ENCODE results near the gene HOXB7. TPM values are rescaled to one million over a fixed set of nuclear protein-coding genes. Genes with fewer than 3 reads are reported as not detected.

The HOXB7 gene
- total and polyA plus RNA-seq, 8 donors = 0.35 to 1.3 (median 0.70) TPM; not detected in 2

DNA sequence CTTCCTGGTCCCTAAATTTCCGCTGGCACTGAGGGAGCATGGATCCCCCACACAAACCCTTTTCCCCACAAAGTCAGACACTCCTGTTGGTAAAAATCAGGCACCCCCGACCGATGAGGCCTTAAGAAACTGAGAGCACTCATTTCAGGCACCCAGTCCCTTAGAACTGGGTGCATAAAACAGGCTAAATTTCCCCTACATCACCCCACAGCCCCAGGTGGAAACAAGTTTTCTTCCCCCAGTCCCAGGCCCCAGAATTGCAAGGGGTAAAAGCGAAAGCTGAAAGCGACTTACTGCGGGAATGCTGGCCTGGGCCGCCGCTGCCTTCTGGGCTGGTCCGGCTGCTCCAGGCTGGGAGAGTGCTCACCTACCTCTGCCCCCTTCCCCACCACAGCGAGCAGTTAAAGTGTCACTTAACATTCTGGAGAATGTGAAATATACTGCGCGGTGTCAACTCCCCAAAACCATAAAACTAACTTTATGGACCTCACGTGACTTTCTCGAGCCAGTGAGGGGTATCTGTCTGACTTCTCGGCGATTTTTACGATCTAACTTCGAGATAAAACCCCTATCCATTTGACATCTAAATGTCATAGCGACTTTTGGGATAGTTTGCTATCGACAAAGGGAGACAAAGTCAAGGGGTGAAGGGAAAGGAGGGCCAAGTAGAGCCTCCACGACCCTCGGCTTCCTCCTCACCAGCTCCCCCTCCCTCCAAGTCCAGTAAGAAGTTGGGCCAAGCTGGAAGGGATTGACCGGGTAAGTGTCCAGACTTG, 20.8 kb downstream of the HOXB7 start, which contains the start of gene HOXB3:
HOXB3 (minus strand) TSS at position 411 of the 776 bp plus-strand sequence. CDS start 37,767 bp downstream, outside the sequence.
- peaks cover 5 to 63% (median 10%) of the 10 kb centered on the region in 4 donors for H3K27me3 ChIP-seq
- DNase-seq (no peak), FAIRE-seq (no peak)

GRCh38 chr17:48589060-48589830, 21.6 kb downstream of the HOXB7 start:
- Histone ChIP-seq H3K27me3 (peaks cover 5 to 60% (median 10%) of the 10 kb centered on the region in 4 donors), H3K4me1 (peaks cover 0 to 7% (median 6%) of the 10 kb centered on the region in 3 donors), H3K4me3 (no peak overlapping the region), H3K36me3 (no peaks in the 10 kb centered on the region), H3K9me3 (no peaks in the 10 kb centered on the region), H3K27ac (no peak overlapping the region)
- no peak for TF ChIP-seq CTCF (IDR thresholded peaks at IDR 0.05)
- ATAC-seq (no peak), DNase-seq (no peak), FAIRE-seq (no peak)
- WGBS, 2 donors = 17% methylated on average over 10 of the region's 10 CpGs
- intact Hi-C loops (cut with DNase I) = no loop called here

More for the DNA sequence above, 20.8 kb downstream of the HOXB7 start, which contains the start of gene HOXB3:
- 42 to 46% methylated on average over 23 of the region's 23 CpGs for WGBS, 2 donors
- Histone ChIP-seq H3K9me3 (no peaks in the 10 kb centered on the region), H3K27ac (peak within 1 kb of the TSS in 1 of 4 donors; percentile 12), H3K4me1 (peaks cover 0 to 7% (median 6%) of the 10 kb centered on the region in 3 donors), H3K4me3 (no peak within 1 kb of the TSS), H3K36me3 (no peaks in the 10 kb centered on the region)
- intact Hi-C loops (cut with DNase I) = loop anchor here in 1 of 3 donors (10.0 kb wide), 1 partner anchor 235 kb away; no protein-coding TSS in a partner anchor
- ATAC-seq = no peak
- no peak for TF ChIP-seq CTCF (IDR thresholded peaks at IDR 0.05)

DNA sequence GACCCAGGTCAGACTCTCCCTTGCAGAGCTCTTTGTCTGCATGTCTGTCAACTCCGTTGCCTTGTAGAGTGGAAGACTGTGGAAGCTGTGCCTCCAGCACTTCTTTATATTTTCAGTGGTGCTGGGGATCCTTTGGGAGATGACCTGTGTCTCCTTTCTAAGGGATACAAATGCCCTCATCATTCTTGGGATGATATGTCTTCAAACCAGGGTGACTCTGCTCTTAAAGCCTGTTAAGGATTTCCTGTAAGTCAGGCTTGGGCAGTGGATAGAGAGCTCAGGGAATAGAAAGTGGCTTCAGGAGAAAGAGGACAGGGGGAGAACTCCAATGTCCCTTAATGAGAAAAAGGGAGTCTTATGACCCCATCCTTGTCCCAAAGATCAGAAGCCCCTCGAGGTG, 22.3 kb downstream of the HOXB7 start:
- Histone ChIP-seq H3K4me3 (no peak overlapping the region), H3K27me3 (peaks cover 5 to 62% (median 10%) of the 10 kb centered on the region in 4 donors), H3K4me1 (peaks cover 0 to 7% (median 6%) of the 10 kb centered on the region in 3 donors), H3K9me3 (no peaks in the 10 kb centered on the region), H3K27ac (no peak overlapping the region), H3K36me3 (no peaks in the 10 kb centered on the region)
- DNase-seq (no peak), FAIRE-seq (no peak), ATAC-seq (no peak)
- intact Hi-C loops (cut with DNase I) = no loop called here
- no peak for TF ChIP-seq CTCF (IDR thresholded peaks at IDR 0.05)
- 15 to 16% methylated on average over 2 of the region's 2 CpGs for WGBS, 2 donors

GRCh38 chr17:48588074-48588415, 22.8 kb downstream of the HOXB7 start:
- no peak overlapping the region for H3K4me3 ChIP-seq
- H3K36me3 ChIP-seq = no peaks in the 10 kb centered on the region
- no peak overlapping the region for H3K27ac ChIP-seq
- FAIRE-seq (no peak), DNase-seq (no peak), ATAC-seq (no peak)
- intact Hi-C loops (cut with DNase I) = no loop called here
- WGBS, 2 donors = 33 to 50% methylated on average over 2 of the region's 2 CpGs
- H3K27me3 ChIP-seq = peaks cover 5 to 62% (median 12%) of the 10 kb centered on the region in 4 donors
- no peaks in the 10 kb centered on the region for H3K9me3 ChIP-seq
- no peak for TF ChIP-seq CTCF (IDR thresholded peaks at IDR 0.05)
- H3K4me1 ChIP-seq = peaks cover 0 to 7% (median 6%) of the 10 kb centered on the region in 3 donors

Measured in pancreas (tissue), 10 donors.